Endothelial cell (in vitro differentiated cells): ENCODE data around the gene KLF13. TPM values are rescaled to one million over a fixed set of nuclear protein-coding genes. Genes with fewer than 3 reads are reported as not detected.
A peak's percentile ranks its signal among the peaks of the same experiment; 100 is the strongest.

ENCODE experiments used
- DNase-seq: peaks from one replicate; pipeline ENCODE4 v3.0.0; 2021; ENCODE audit warnings: low spot score
- H3K27ac Mint-ChIP-seq: one replicate; pipeline ENCODE4 v1.8.0; 2021; ENCODE audit warnings: mixed read lengths, inconsistent platforms; ENCODE audit not compliant: unreplicated experiment
- H3K27me3 Mint-ChIP-seq: one replicate; pipeline ENCODE4 v1.8.0; 2021; ENCODE audit warnings: mild to moderate bottlenecking, moderate library complexity, mixed read lengths, inconsistent platforms; ENCODE audit not compliant: unreplicated experiment
- H3K36me3 Mint-ChIP-seq: one replicate; pipeline ENCODE4 v1.8.0; 2021; ENCODE audit warnings: mild to moderate bottlenecking, low read depth, mixed read lengths, inconsistent platforms; ENCODE audit not compliant: unreplicated experiment
- H3K4me1 Mint-ChIP-seq: one replicate; pipeline ENCODE4 v1.8.0; 2021; ENCODE audit warnings: mild to moderate bottlenecking, mixed read lengths, inconsistent platforms; ENCODE audit not compliant: unreplicated experiment
- H3K4me3 Mint-ChIP-seq: one replicate; pipeline ENCODE4 v1.8.0; 2021; ENCODE audit warnings: mild to moderate bottlenecking, mixed read lengths, inconsistent platforms; ENCODE audit not compliant: unreplicated experiment
- H3K9me3 Mint-ChIP-seq: one replicate; pipeline ENCODE4 v1.8.0; 2021; ENCODE audit warnings: mixed read lengths, inconsistent platforms; ENCODE audit not compliant: unreplicated experiment
- CTCF ChIP-seq: fragments of 200-600 bp; sonication (generic); IDR thresholded peaks from one replicate; pipeline ENCODE4 v1.5.0; 2021; ENCODE audit warnings: antibody characterized with exemption; ENCODE audit not compliant: unreplicated experiment
- total RNA-seq: library from RNA; stranded (reverse); fragmentation: NEBNext Ultra II Directional; extraction: Animal tissue kit (Norgen Biotek cat#: 25700); gene quantifications from one replicate; pipeline ENCODE4 v1.2.1, GENCODE V29; 2021; ENCODE audit not compliant: unreplicated experiment

Gene KLF13
- total RNA-seq, 1 donor from 2014 or later, result 45.1 TPM

GRCh38 chr15:31328969-31329639 is 2.5 kb downstream of the KLF13 start:
- H3K27me3 Mint-ChIP-seq, result peaks cover 24% of the 10 kb centered on the region
- peaks cover 28% of the 10 kb centered on the region for H3K4me1 Mint-ChIP-seq
- no peak for TF ChIP-seq CTCF
- peak; percentile 31 for DNase-seq
- H3K4me3 Mint-ChIP-seq, result peak overlapping the region; percentile 99
- peak overlapping the region; percentile 70 for H3K27ac Mint-ChIP-seq
- no peaks in the 10 kb centered on the region for H3K36me3 Mint-ChIP-seq
- H3K9me3 Mint-ChIP-seq, result no peaks in the 10 kb centered on the region

- no peak for DNase-seq
- TF ChIP-seq CTCF, result no peak
- Mint-ChIP-seq H3K27ac (no peak overlapping the region), H3K4me1 (peaks cover 28% of the 10 kb centered on the region), H3K4me3 (peak overlapping the region; percentile 99), H3K9me3 (no peaks in the 10 kb centered on the region), H3K27me3 (peaks cover 19% of the 10 kb centered on the region), H3K36me3 (no peaks in the 10 kb centered on the region)
Observed at GRCh38 chr15:31329640-31330010, 3.0 kb downstream of the KLF13 start.

GRCh38 chr15:31330111-31330785 is 3.6 kb downstream of the KLF13 start:
- Mint-ChIP-seq H3K36me3 (no peaks in the 10 kb centered on the region), H3K27ac (peak overlapping the region; percentile 72), H3K4me1 (peaks cover 27% of the 10 kb centered on the region), H3K9me3 (no peaks in the 10 kb centered on the region), H3K4me3 (peak overlapping the region; percentile 99), H3K27me3 (peaks cover 12% of the 10 kb centered on the region)
- no peak for DNase-seq
- no peak for TF ChIP-seq CTCF

- no peak overlapping the region for H3K27ac Mint-ChIP-seq
- H3K36me3 Mint-ChIP-seq, result no peaks in the 10 kb centered on the region
- H3K4me3 Mint-ChIP-seq, result peak overlapping the region; percentile 79
- H3K9me3 Mint-ChIP-seq, result no peaks in the 10 kb centered on the region
- H3K4me1 Mint-ChIP-seq, result peaks cover 27% of the 10 kb centered on the region
- DNase-seq, result no peak
- peaks cover 11% of the 10 kb centered on the region for H3K27me3 Mint-ChIP-seq
- TF ChIP-seq CTCF, result no peak
Observed at GRCh38 chr15:31330836-31331235, 4.2 kb downstream of the KLF13 start.

GRCh38 chr15:31331389-31331788 is 4.8 kb downstream of the KLF13 start:
- H3K4me3 Mint-ChIP-seq, result no peak overlapping the region
- DNase-seq, result no peak
- peaks cover 11% of the 10 kb centered on the region for H3K27me3 Mint-ChIP-seq
- H3K27ac Mint-ChIP-seq, result no peak overlapping the region
- no peaks in the 10 kb centered on the region for H3K36me3 Mint-ChIP-seq
- H3K9me3 Mint-ChIP-seq, result no peaks in the 10 kb centered on the region
- peaks cover 27% of the 10 kb centered on the region for H3K4me1 Mint-ChIP-seq
- no peak for TF ChIP-seq CTCF
